HCT116 (cell line): ENCODE measurements around the gene COX8A. TPM values are rescaled to one million over a fixed set of nuclear protein-coding genes. Genes with fewer than 3 reads are reported as not detected.

Experiments
- ATAC-seq: fragments of 200-7000 bp; cut with Tn5 transposase; 2 replicates; pipeline ENCODE4 v1.9.1; 2020; ENCODE audit warnings: mild to moderate bottlenecking, moderate library complexity
- BruUV-seq: library from RNA; stranded (reverse); fragments of 400-500 nt; replicated peaks from 2 replicates; lab custom pipeline; 2021; lab: Mats Ljungman, UMichigan
- CTCF ChIA-PET: fragments of 300-600 bp; sonication (Branson Sonifier 250); formaldehyde crosslinking; loops from one replicate; lab custom pipeline; 2021; ENCODE audit warnings: antibody characterized with exemption; lab: Charles Lee
- POLR2A ChIA-PET: fragments of 300-600, 350-600 bp; sonication (Branson Sonifier 250); formaldehyde crosslinking; loops from one replicate; lab custom pipeline; 2021; ENCODE audit warnings: antibody characterized with exemption; lab: Charles Lee
- RAD21 ChIA-PET, 2 experiments: fragments of 300-600 bp; sonication (Branson Sonifier 250); formaldehyde crosslinking; loops; one replicate each; lab custom pipeline; 2023; ENCODE audit warnings: low total read pairs in 2 of 2; ENCODE audit not compliant: uncharacterized antibody in 2 of 2, unreplicated experiment in 2 of 2, low non-redundant PET in 1 of 2; lab: Charles Lee
- DNase-seq: peaks from one replicate; pipeline ENCODE4 v3.0.0-alpha.2; 2010; ENCODE audit warnings: low read depth, low spot score
- H2AFZ ChIP-seq: fragments of 200-600 bp; shearing (Covaris generic), sonication (generic); 2 replicates; pipeline ENCODE4 v1.6.1; 2017; ENCODE audit warnings: low read depth, mixed run types, mixed read lengths, antibody characterized with exemption, low read length; ENCODE audit not compliant: poor library complexity, severe bottlenecking
- H3K27ac ChIP-seq: 2 replicates; pipeline ENCODE4 v1.5.1; 2012; ENCODE audit warnings: low read depth, low read length
- H3K27me3 ChIP-seq: fragments of 200-600 bp; sonication (generic); 2 replicates; pipeline ENCODE4 v1.6.1; 2016; ENCODE audit warnings: mixed run types, low read length, mixed read lengths; ENCODE audit not compliant: insufficient read depth
- H3K36me3 ChIP-seq, 2 experiments: fragments of 200-500 bp in 1 of 2; fragments of 200-600 bp in 1 of 2; sonication (Bioruptor generic) in 1 of 2; sonication (generic) in 1 of 2; 2 replicates each; pipeline versions ENCODE4 v1.5.1 to v1.6.1; 2014 to 2016; ENCODE audit warnings: low read length in 2 of 2, inconsistent platforms in 1 of 2, mixed read lengths in 1 of 2, mixed run types in 1 of 2; ENCODE audit not compliant: insufficient read depth in 2 of 2, control insufficient read depth in 1 of 2
- H3K4me1 ChIP-seq, 2 experiments: fragments of 200-600 bp in 1 of 2; sonication (generic) in 1 of 2; 2 replicates each; pipeline versions ENCODE4 v1.5.1 to v1.6.1; 2012 to 2017; ENCODE audit warnings: low read length in 2 of 2, inconsistent platforms in 1 of 2, mild to moderate bottlenecking in 1 of 2, mixed read lengths in 1 of 2, mixed run types in 1 of 2, moderate library complexity in 1 of 2; ENCODE audit not compliant: insufficient read depth in 2 of 2, control insufficient read depth in 1 of 2
- H3K4me2 ChIP-seq: fragments of 200-600 bp; sonication (generic); 2 replicates; pipeline ENCODE4 v1.6.1; 2017; ENCODE audit warnings: mixed run types, low read length, mixed read lengths
- H3K4me3 ChIP-seq, 2 experiments: fragments of 200-600 bp in 1 of 2; sonication (generic) in 1 of 2; replicated peaks in 1 of 2; 2 replicates each; pipeline ENCODE4 v1.5.1; 2011 to 2016; ENCODE audit warnings: low read length in 2 of 2, control low read depth in 1 of 2, low read depth in 1 of 2, mild to moderate bottlenecking in 1 of 2, mixed read lengths in 1 of 2, mixed run types in 1 of 2
- H3K79me2 ChIP-seq: fragments of 200-600 bp; sonication (generic); 2 replicates; pipeline ENCODE4 v1.6.1; 2017; ENCODE audit warnings: mild to moderate bottlenecking, mixed run types, low read length, moderate library complexity, mixed read lengths; ENCODE audit not compliant: insufficient read depth
- H3K9ac ChIP-seq: fragments of 200-600 bp; sonication (generic); 2 replicates; pipeline ENCODE4 v1.6.1; 2016; ENCODE audit warnings: low read length, mixed read lengths
- H3K9me2 ChIP-seq: fragments of 200-600 bp; sonication (generic), shearing (Covaris generic); 2 replicates; pipeline ENCODE4 v1.6.1; 2017; ENCODE audit warnings: mixed run types, mild to moderate bottlenecking, moderate library complexity; ENCODE audit not compliant: insufficient read depth
- H3K9me3 ChIP-seq, 2 experiments: fragments of 200-500 bp in 1 of 2; fragments of 200-600 bp in 1 of 2; sonication (Bioruptor generic) in 1 of 2; sonication (generic) in 1 of 2; 2 replicates each; pipeline ENCODE4 v1.6.1; 2014 to 2017; ENCODE audit warnings: low read length in 2 of 2, mixed read lengths in 2 of 2, inconsistent platforms in 1 of 2, low read depth in 1 of 2, mild to moderate bottlenecking in 1 of 2, mixed run types in 1 of 2, moderate library complexity in 1 of 2; ENCODE audit not compliant: control insufficient read depth in 1 of 2, insufficient read depth in 1 of 2
- H4K20me1 ChIP-seq: fragments of 200-600 bp; sonication (generic), shearing (Covaris generic); 2 replicates; pipeline ENCODE4 v1.6.1; 2017; ENCODE audit warnings: mixed run types, mild to moderate bottlenecking, moderate library complexity; ENCODE audit not compliant: insufficient read depth
- ATF3 ChIP-seq: IDR thresholded peaks from 2 replicates; pipeline ENCODE4 v1.6.1; 2012
- EGR1 ChIP-seq: IDR thresholded peaks from 2 replicates; pipeline ENCODE4 v1.6.1; 2012; ENCODE audit warnings: low read depth
- ELF1 ChIP-seq: IDR thresholded peaks from 2 replicates; pipeline ENCODE4 v1.6.1; 2012; ENCODE audit warnings: low read depth, borderline replicate concordance
- JUND ChIP-seq: IDR thresholded peaks from 2 replicates; pipeline ENCODE4 v1.6.1; 2012
- MAX ChIP-seq: IDR thresholded peaks from 2 replicates; pipeline ENCODE4 v1.6.1; 2012
- POLR2AphosphoS5 ChIP-seq: IDR thresholded peaks from 2 replicates; pipeline ENCODE4 v1.6.1; 2011; ENCODE audit warnings: mild to moderate bottlenecking, low read depth, low read length, moderate library complexity
- SRF ChIP-seq: IDR thresholded peaks from 2 replicates; pipeline ENCODE4 v1.6.1; 2012; ENCODE audit warnings: low read depth
- ZBTB33 ChIP-seq: IDR thresholded peaks from 2 replicates; pipeline ENCODE4 v1.6.1; 2011; ENCODE audit warnings: mild to moderate bottlenecking, low read length, moderate library complexity; ENCODE audit not compliant: insufficient replicate concordance; ENCODE audit errors: extremely low read depth
- ZFX ChIP-seq: fragments of 450-650 bp; IDR thresholded peaks from 2 replicates; pipeline ENCODE4 v1.6.1; 2017
- intact Hi-C: fragments of 100-400 bp; cut with micrococcal nuclease; formaldehyde crosslinking; loops from 2 replicates; pipeline ENCODE4 v1.10.0; 2022
- total RNA-seq: library from RNA; stranded (reverse); gene quantifications from one replicate; pipeline ENCODE4 v1.2.1, GENCODE V29; 2021; ENCODE audit not compliant: unreplicated experiment

The COX8A gene
- total RNA-seq, 1 experiment from 2014 or later, result 536 TPM

GRCh38 chr11:63938479-63939396, 35.7 kb upstream of the COX8A start, which contains the start of gene NAA40 (continued):
- peak; percentile 72; the same call in 1 of the 2 replicates for TF ChIP-seq MAX
- TF ChIP-seq, all 23 proteins: peak for 10

- no peaks in the 10 kb centered on the region for H3K36me3 ChIP-seq
- H3K4me2 ChIP-seq, result peak overlapping the region; percentile 94
- ChIA-PET CTCF (interaction anchor here (0.8 kb wide), 1 partner anchor 102 kb away, joined by 3 read pairs; no protein-coding TSS in a partner anchor), POLR2A (no interaction called here), RAD21 (interaction anchor here (0.6 kb wide), 2 partner anchors 22 to 68 kb away, joined by 3 read pairs; no protein-coding TSS in a partner anchor)
- ATAC-seq (no peak), DNase-seq (no peak)
- no peaks in the 10 kb centered on the region for H3K9me3 ChIP-seq
- peak overlapping the region; percentile 63 for H3K27ac ChIP-seq
- no peaks in the 10 kb centered on the region for H3K27me3 ChIP-seq
- H3K9ac ChIP-seq, result peak overlapping the region; percentile 89
- TF ChIP-seq ZFX, result no peak
- no peak for TF ChIP-seq JUND
- TF ChIP-seq ELF1, result no peak
- 0 out of 2 replicates have a peak, but pooled peaks have one; percentile 10 for TF ChIP-seq EGR1
- TF ChIP-seq, all 23 proteins: peak for 1
- intact Hi-C loops, result no loop called here
- Histone ChIP-seq H3K79me2 (peaks cover 56% of the 10 kb centered on the region), H2AFZ (no peak overlapping the region), H4K20me1 (no peaks in the 10 kb centered on the region), H3K9me2 (no peaks in the 10 kb centered on the region), H3K4me3 (peak overlapping the region; percentile 92 to 97), H3K4me1 (peaks cover 10 to 29% of the 10 kb centered on the region in 2 experiments)
- BruUV-seq, result no TSS peak
These were observed 35.0 kb upstream of the COX8A start for GRCh38 chr11:63939397-63939891.

- no peak overlapping the region for H3K4me2 ChIP-seq
- no peaks in the 10 kb centered on the region for H3K9me2 ChIP-seq
- no peak for DNase-seq
- no peak for ATAC-seq
- BruUV-seq, result TSS peak; percentile 57
- no peak for TF ChIP-seq ZFX
- no peak for TF ChIP-seq POLR2AphosphoS5
- no peak for TF ChIP-seq SRF
- TF ChIP-seq ELF1, result no peak
- no peak for TF ChIP-seq ATF3
- TF ChIP-seq ZBTB33, result no peak
- TF ChIP-seq, all 23 proteins: peak for 0
- Histone ChIP-seq H3K36me3 (no peaks in the 10 kb centered on the region), H3K4me3 (no peak overlapping the region), H3K27me3 (no peaks in the 10 kb centered on the region), H3K4me1 (peaks cover 10 to 34% of the 10 kb centered on the region in 2 experiments), H3K9me3 (no peaks in the 10 kb centered on the region), H3K79me2 (peaks cover 66% of the 10 kb centered on the region), H3K27ac (no peak overlapping the region), H4K20me1 (no peaks in the 10 kb centered on the region; the same call in 1 of the 2 replicates), H2AFZ (no peak overlapping the region), H3K9ac (no peak overlapping the region)
- CTCF ChIA-PET, result no interaction called here
- POLR2A ChIA-PET, result no interaction called here
- RAD21 ChIA-PET, result no interaction called here
- intact Hi-C loops, result no loop called here
These were observed 33.6 kb upstream of the COX8A start for GRCh38 chr11:63940786-63941185.
